CD8-positive, alpha-beta memory T cell (primary cell): ENCODE measurements around the gene GFRA1. TPM values are rescaled to one million over a fixed set of nuclear protein-coding genes. Genes with fewer than 3 reads are reported as not detected.

ENCODE experiments used
- CTCF ChIA-PET: fragments of 350-600 bp; sonication (Branson Sonifier 250); formaldehyde crosslinking; loops from one replicate; lab custom pipeline; 2021; ENCODE audit warnings: antibody characterized with exemption; lab: Charles Lee
- POLR2A ChIA-PET: fragments of 350-600 bp; sonication (Branson Sonifier 250); formaldehyde crosslinking; loops from one replicate; lab custom pipeline; 2021; ENCODE audit warnings: antibody characterized with exemption; lab: Charles Lee
- DNase-seq, 5 donors: peaks; one replicate each; pipeline versions ENCODE4 v3.0.0 to v3.0.0-alpha.2; 2020 to 2022; ENCODE audit warnings: mixed read lengths in 1 of 5
- H3K27ac ChIP-seq: one replicate; pipeline ENCODE4 v1.7.0; 2013; ENCODE audit warnings: low read depth, mild to moderate bottlenecking, low read length, moderate library complexity
- H3K27me3 ChIP-seq: 2 replicates; pipeline ENCODE4 v1.7.0; 2013; ENCODE audit warnings: low read length, mild to moderate bottlenecking; ENCODE audit not compliant: insufficient read depth, poor library complexity, severe bottlenecking
- H3K36me3 ChIP-seq: 2 replicates; pipeline ENCODE4 v1.7.0; 2013; ENCODE audit warnings: mild to moderate bottlenecking, low read length, moderate library complexity; ENCODE audit not compliant: insufficient read depth
- H3K4me1 ChIP-seq: 2 replicates; pipeline ENCODE4 v1.7.0; 2013; ENCODE audit warnings: mild to moderate bottlenecking, low read length, moderate library complexity; ENCODE audit not compliant: insufficient read depth
- H3K4me3 ChIP-seq: 2 replicates; pipeline ENCODE4 v1.7.0; 2013; ENCODE audit warnings: mild to moderate bottlenecking, low read length
- H3K9me3 ChIP-seq: 2 replicates; pipeline ENCODE4 v1.7.0; 2013; ENCODE audit warnings: mild to moderate bottlenecking, low read length
- H3K27ac Mint-ChIP-seq, 8 donors: one replicate each; pipeline ENCODE4 v1.8.0; 2020 to 2021; ENCODE audit warnings: mixed read lengths in 8 of 8, mild to moderate bottlenecking in 6 of 8, inconsistent platforms in 3 of 8, moderate library complexity in 3 of 8
- H3K27me3 Mint-ChIP-seq, 2 donors: one replicate each; pipeline ENCODE4 v1.8.0; 2020 to 2021; ENCODE audit warnings: mixed read lengths in 2 of 2, mild to moderate bottlenecking in 1 of 2, moderate library complexity in 1 of 2
- H3K36me3 Mint-ChIP-seq, 3 donors: one replicate each; pipeline ENCODE4 v1.8.0; 2020 to 2021; ENCODE audit warnings: mixed read lengths in 3 of 3, inconsistent platforms in 1 of 3, mild to moderate bottlenecking in 1 of 3
- H3K4me1 Mint-ChIP-seq, 3 donors: one replicate each; pipeline ENCODE4 v1.8.0; 2020 to 2021; ENCODE audit warnings: mixed read lengths in 3 of 3, inconsistent platforms in 1 of 3, mild to moderate bottlenecking in 1 of 3
- H3K4me3 Mint-ChIP-seq, 7 donors: one replicate each; pipeline ENCODE4 v1.8.0; 2020 to 2021; ENCODE audit warnings: mixed read lengths in 7 of 7, mild to moderate bottlenecking in 6 of 7, moderate library complexity in 4 of 7, inconsistent platforms in 2 of 7
- H3K9me3 Mint-ChIP-seq, 5 donors: one replicate each; pipeline ENCODE4 v1.8.0; 2020 to 2022; ENCODE audit warnings: mixed read lengths in 5 of 5, mild to moderate bottlenecking in 3 of 5, moderate library complexity in 2 of 5, inconsistent platforms in 1 of 5
- polyA plus RNA-seq: library from polyadenylated mRNA; unstranded; fragments of 300-500 nt; fragmentation: Illumina TruSeq; gene quantifications from one replicate; pipeline ENCODE4 v1.2.3, GENCODE V29; 2021
- total RNA-seq, 2 experiments: library from RNA; stranded (reverse); gene quantifications; one replicate each; pipeline ENCODE4 v1.2.3, GENCODE V29; 2021

GFRA1 gene
- total and polyA plus RNA-seq, 3 experiments from 2014 or later, result not detected

GRCh38 chr10:116241642-116242410 is 31.2 kb downstream of the GFRA1 start:
- Mint-ChIP-seq H3K4me1 (no peaks in the 10 kb centered on the region), H3K36me3 (no peaks in the 10 kb centered on the region), H3K27me3 (no peaks in the 10 kb centered on the region), H3K4me3 (no peak overlapping the region), H3K27ac (no peak overlapping the region), H3K9me3 (no peaks in the 10 kb centered on the region)
- POLR2A ChIA-PET, result no interaction called here
- Histone ChIP-seq H3K9me3 (no peaks in the 10 kb centered on the region), H3K36me3 (no peaks in the 10 kb centered on the region), H3K4me1 (no peaks in the 10 kb centered on the region), H3K27me3 (no peaks in the 10 kb centered on the region), H3K4me3 (no peak overlapping the region), H3K27ac (no peak overlapping the region)
- DNase-seq, result no peak
- CTCF ChIA-PET, result no interaction called here

- Histone ChIP-seq H3K9me3 (no peaks in the 10 kb centered on the region), H3K4me1 (no peaks in the 10 kb centered on the region), H3K36me3 (no peaks in the 10 kb centered on the region), H3K27me3 (no peaks in the 10 kb centered on the region), H3K4me3 (no peak overlapping the region), H3K27ac (no peak overlapping the region)
- ChIA-PET POLR2A (no interaction called here), CTCF (no interaction called here)
- H3K27me3 Mint-ChIP-seq, result no peaks in the 10 kb centered on the region
- H3K27ac Mint-ChIP-seq, result no peak overlapping the region
- H3K4me1 Mint-ChIP-seq, result no peaks in the 10 kb centered on the region
- H3K36me3 Mint-ChIP-seq, result no peaks in the 10 kb centered on the region
- H3K9me3 Mint-ChIP-seq, result peaks cover 0 to 3% (median 0%) of the 10 kb centered on the region in 5 donors
- no peak for DNase-seq
- no peak overlapping the region for H3K4me3 Mint-ChIP-seq
Observed at GRCh38 chr10:116241085-116241484, 31.9 kb downstream of the GFRA1 start.

DNA sequence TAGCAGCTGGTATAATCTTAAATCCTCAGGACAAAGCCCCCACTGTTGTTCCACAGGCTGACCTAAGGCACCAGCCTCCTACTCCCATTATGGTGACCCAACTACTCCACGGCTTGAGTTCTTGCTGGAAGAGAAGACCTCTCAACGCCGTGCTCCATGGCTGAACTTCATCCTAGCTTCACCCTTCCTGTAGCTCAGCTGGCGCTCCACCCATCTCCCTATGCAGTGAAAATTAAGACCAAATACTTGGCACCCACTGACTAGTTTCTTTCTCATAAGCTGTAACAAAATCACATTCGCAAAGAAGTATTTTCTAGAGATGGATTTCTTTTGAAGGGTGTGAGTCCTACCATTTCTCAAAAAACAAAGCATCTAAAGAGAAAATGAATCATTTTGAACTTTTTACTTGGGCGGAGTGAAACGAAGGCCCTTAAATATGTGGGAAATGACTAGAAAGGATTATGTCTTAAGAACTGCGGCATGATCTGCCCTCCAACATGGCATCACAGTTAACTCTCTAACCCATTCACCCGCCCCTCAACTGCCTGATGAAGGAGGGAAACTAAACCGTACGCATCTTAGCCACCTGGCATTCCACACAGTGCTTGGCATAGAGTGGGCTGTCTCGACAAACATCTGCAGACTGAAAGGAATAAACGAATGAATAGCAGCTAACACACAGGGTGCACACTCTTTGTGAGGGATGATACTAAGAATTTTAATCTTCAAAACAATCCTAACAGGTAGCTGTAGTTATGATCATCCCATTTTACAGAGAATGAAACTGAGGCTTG is 32.7 kb downstream of the GFRA1 start:
- no peaks in the 10 kb centered on the region for H3K4me1 ChIP-seq
- DNase-seq, result no peak
- no peaks in the 10 kb centered on the region for H3K36me3 Mint-ChIP-seq
- no peak overlapping the region for H3K4me3 ChIP-seq
- H3K27ac ChIP-seq, result no peak overlapping the region
- H3K4me1 Mint-ChIP-seq, result no peaks in the 10 kb centered on the region
- peaks cover 0 to 4% (median 1%) of the 10 kb centered on the region in 5 donors for H3K9me3 Mint-ChIP-seq
- H3K27ac Mint-ChIP-seq, result no peak overlapping the region
- H3K36me3 ChIP-seq, result no peaks in the 10 kb centered on the region
- H3K9me3 ChIP-seq, result no peaks in the 10 kb centered on the region
- POLR2A ChIA-PET, result no interaction called here
- H3K27me3 ChIP-seq, result no peaks in the 10 kb centered on the region
- CTCF ChIA-PET, result no interaction called here
- H3K4me3 Mint-ChIP-seq, result no peak overlapping the region
- no peaks in the 10 kb centered on the region for H3K27me3 Mint-ChIP-seq

DNA sequence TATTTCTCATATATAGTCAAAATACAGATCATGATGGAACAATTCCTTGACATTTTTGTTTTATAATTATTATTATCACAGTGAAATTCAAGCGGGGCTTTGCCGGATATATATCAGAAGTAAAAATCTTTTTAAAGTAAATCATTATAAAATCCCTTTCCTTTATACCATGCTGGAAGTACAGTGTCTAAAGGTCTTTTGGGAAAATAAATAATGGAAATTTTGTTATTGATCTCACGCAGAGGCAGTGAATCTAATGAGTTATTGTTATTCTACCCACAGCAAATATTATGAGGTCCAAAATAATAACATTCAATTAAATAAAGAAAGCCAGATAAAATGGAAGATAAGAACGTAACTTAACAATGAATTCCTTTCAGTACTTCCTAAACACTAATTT is 33.8 kb downstream of the GFRA1 start:
- Mint-ChIP-seq H3K9me3 (peaks cover 0 to 6% (median 3%) of the 10 kb centered on the region in 5 donors), H3K4me3 (no peak overlapping the region), H3K36me3 (no peaks in the 10 kb centered on the region), H3K4me1 (no peaks in the 10 kb centered on the region), H3K27me3 (no peaks in the 10 kb centered on the region), H3K27ac (no peak overlapping the region)
- DNase-seq, result no peak
- ChIA-PET POLR2A (no interaction called here), CTCF (no interaction called here)
- H3K27ac ChIP-seq, result no peak overlapping the region
- H3K4me3 ChIP-seq, result no peak overlapping the region
- H3K4me1 ChIP-seq, result no peaks in the 10 kb centered on the region
- H3K36me3 ChIP-seq, result no peaks in the 10 kb centered on the region
- no peaks in the 10 kb centered on the region for H3K27me3 ChIP-seq
- no peaks in the 10 kb centered on the region for H3K9me3 ChIP-seq

DNA sequence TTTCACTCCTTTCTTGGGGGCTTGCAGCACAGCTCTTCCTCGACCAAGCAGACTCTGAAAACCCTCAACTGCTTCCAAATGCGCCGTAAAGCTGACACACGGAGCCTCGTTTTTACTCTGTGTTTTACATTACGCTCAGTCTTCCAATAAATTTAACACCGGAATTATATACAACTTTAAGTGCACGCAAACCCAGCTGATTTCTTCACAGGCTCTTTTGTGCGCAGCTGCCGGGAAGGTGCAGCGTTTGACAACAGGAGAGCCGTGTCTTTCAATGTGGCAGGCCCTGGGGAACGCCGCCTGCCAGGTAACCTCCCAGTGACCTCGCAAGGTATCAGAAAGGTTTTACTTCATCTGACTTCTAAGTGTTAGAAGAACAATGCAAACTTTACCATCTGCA is 35.0 kb downstream of the GFRA1 start:
- Mint-ChIP-seq H3K27ac (no peak overlapping the region), H3K36me3 (no peaks in the 10 kb centered on the region), H3K27me3 (no peaks in the 10 kb centered on the region), H3K9me3 (peaks cover 0 to 6% (median 3%) of the 10 kb centered on the region in 5 donors), H3K4me1 (no peaks in the 10 kb centered on the region), H3K4me3 (no peak overlapping the region)
- Histone ChIP-seq H3K4me1 (no peaks in the 10 kb centered on the region), H3K9me3 (no peaks in the 10 kb centered on the region), H3K27me3 (no peaks in the 10 kb centered on the region), H3K27ac (no peak overlapping the region), H3K4me3 (no peak overlapping the region), H3K36me3 (no peaks in the 10 kb centered on the region)
- ChIA-PET POLR2A (no interaction called here), CTCF (no interaction called here)
- DNase-seq, result no peak

GRCh38 chr10:116237260-116237659 is 35.7 kb downstream of the GFRA1 start:
- Mint-ChIP-seq H3K36me3 (no peaks in the 10 kb centered on the region), H3K27me3 (no peaks in the 10 kb centered on the region), H3K4me1 (no peaks in the 10 kb centered on the region), H3K4me3 (no peak overlapping the region), H3K9me3 (peaks cover 0 to 6% (median 3%) of the 10 kb centered on the region in 5 donors), H3K27ac (no peak overlapping the region)
- POLR2A ChIA-PET, result no interaction called here
- Histone ChIP-seq H3K4me1 (no peaks in the 10 kb centered on the region), H3K9me3 (no peaks in the 10 kb centered on the region), H3K27me3 (no peaks in the 10 kb centered on the region), H3K36me3 (no peaks in the 10 kb centered on the region), H3K4me3 (no peak overlapping the region), H3K27ac (no peak overlapping the region)
- CTCF ChIA-PET, result no interaction called here
- no peak for DNase-seq

DNA sequence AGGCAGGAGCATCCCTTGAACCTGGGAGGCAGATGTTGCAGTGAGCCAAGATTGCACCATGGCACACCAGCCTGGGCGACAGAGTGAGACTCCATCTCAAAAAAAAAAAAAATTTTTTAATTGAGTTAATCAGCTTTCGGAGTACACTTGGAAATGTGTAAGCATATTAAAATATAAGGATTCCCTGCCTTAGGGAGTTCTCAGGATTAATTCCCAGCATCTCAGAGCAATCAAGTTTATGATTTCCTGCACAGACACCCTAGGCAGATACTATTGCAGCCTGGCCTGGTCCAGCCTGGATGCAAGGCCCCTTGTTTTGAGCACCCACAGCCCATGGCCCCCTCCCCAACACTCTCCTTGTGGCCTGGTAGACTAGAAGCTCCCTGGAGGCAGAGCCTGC is 39.8 kb downstream of the GFRA1 start:
- peaks cover 0 to 7% (median 3%) of the 10 kb centered on the region in 5 donors for H3K9me3 Mint-ChIP-seq
- Histone ChIP-seq H3K36me3 (no peaks in the 10 kb centered on the region), H3K4me1 (no peaks in the 10 kb centered on the region), H3K27ac (no peak overlapping the region), H3K4me3 (no peak overlapping the region), H3K9me3 (no peaks in the 10 kb centered on the region), H3K27me3 (no peaks in the 10 kb centered on the region)
- H3K27me3 Mint-ChIP-seq, result no peaks in the 10 kb centered on the region
- H3K4me3 Mint-ChIP-seq, result no peak overlapping the region
- no peak for DNase-seq
- ChIA-PET POLR2A (no interaction called here), CTCF (no interaction called here)
- H3K27ac Mint-ChIP-seq, result no peak overlapping the region
- H3K36me3 Mint-ChIP-seq, result peaks cover 0 to 2% (median 0%) of the 10 kb centered on the region in 3 donors
- no peaks in the 10 kb centered on the region for H3K4me1 Mint-ChIP-seq

DNA sequence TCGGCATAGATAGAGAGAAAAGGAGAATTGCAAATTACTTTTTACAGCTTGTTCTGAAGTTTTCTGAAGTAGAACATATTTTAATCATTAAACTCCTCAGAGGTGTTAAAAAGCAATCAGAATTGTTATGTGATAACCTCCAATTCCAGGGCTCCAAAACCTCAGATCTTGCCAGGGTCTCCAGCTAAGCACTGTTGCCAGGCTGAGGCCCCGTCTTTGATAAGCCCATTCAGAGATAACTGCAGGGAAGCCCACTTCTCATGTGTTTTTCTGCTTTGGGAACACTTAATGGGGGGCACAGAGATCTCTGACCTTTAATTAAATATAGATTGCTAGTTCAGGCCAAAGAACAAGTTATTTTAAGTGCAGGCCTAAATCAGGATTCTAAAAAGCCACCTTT is 40.4 kb downstream of the GFRA1 start:
- POLR2A ChIA-PET, result no interaction called here
- no peaks in the 10 kb centered on the region for H3K27me3 Mint-ChIP-seq

More for the DNA sequence above, 40.4 kb downstream of the GFRA1 start:
- no peaks in the 10 kb centered on the region for H3K27me3 ChIP-seq
- Mint-ChIP-seq H3K9me3 (peaks cover 0 to 7% (median 3%) of the 10 kb centered on the region in 5 donors), H3K27ac (no peak overlapping the region), H3K4me3 (no peak overlapping the region), H3K36me3 (peaks cover 0 to 2% (median 0%) of the 10 kb centered on the region in 3 donors), H3K4me1 (no peaks in the 10 kb centered on the region)
- H3K4me3 ChIP-seq, result no peak overlapping the region
- H3K4me1 ChIP-seq, result no peaks in the 10 kb centered on the region
- H3K9me3 ChIP-seq, result no peaks in the 10 kb centered on the region
- CTCF ChIA-PET, result no interaction called here
- H3K27ac ChIP-seq, result no peak overlapping the region
- no peaks in the 10 kb centered on the region for H3K36me3 ChIP-seq
- no peak for DNase-seq
